GM15510 (cell line): Measurements from ENCODE around the gene BICRA.

Experiments
- POLR2A ChIP-seq: IDR thresholded peaks from 3 replicates; pipeline ENCODE4 v1.6.1; 2011; ENCODE audit warnings: borderline replicate concordance; ENCODE audit not compliant: insufficient read length; ENCODE audit errors: extremely low read depth

Gene BICRA

GRCh38 chr19:47598407-47599349 is 10.3 kb upstream of the BICRA start:
- no peak for TF ChIP-seq POLR2A

- TF ChIP-seq POLR2A, result peak; percentile 96
Observed at GRCh38 chr19:47600246-47601179, 8.4 kb upstream of the BICRA start.

- TF ChIP-seq POLR2A, result no peak
Observed at GRCh38 chr19:47601180-47601904, 7.6 kb upstream of the BICRA start.

GRCh38 chr19:47603706-47604565 is 5.0 kb upstream of the BICRA start:
- no peak for TF ChIP-seq POLR2A

GRCh38 chr19:47607564-47608073 is 1.3 kb upstream of the BICRA start:
- no peak for TF ChIP-seq POLR2A

GRCh38 chr19:47608074-47608918 is 638 bp upstream of the BICRA start:
- peak; percentile 83 for TF ChIP-seq POLR2A

GRCh38 chr19:47609906-47610894 is 1.3 kb downstream of the BICRA start:
- TF ChIP-seq POLR2A, result no peak

- TF ChIP-seq POLR2A, result no peak
Observed at GRCh38 chr19:47610902-47611301, 2.0 kb downstream of the BICRA start.

GRCh38 chr19:47613165-47614020 is 4.5 kb downstream of the BICRA start:
- no peak for TF ChIP-seq POLR2A

GRCh38 chr19:47614021-47614295 is 5.0 kb downstream of the BICRA start:
- TF ChIP-seq POLR2A, result no peak

GRCh38 chr19:47614559-47614958 is 5.6 kb downstream of the BICRA start:
- TF ChIP-seq POLR2A, result no peak
